Epithelial cell of prostate (primary cell): ENCODE results near the gene MAN1C1.
A peak's percentile ranks its signal among the peaks of the same experiment; 100 is the strongest.

ENCODE experiments used
- DNase-seq: peaks from one replicate; pipeline ENCODE4 v3.0.0-alpha.2; 2011; ENCODE audit warnings: low read depth, low spot score
- H3K27ac ChIP-seq: fragments of 450-650 bp; 2 replicates; pipeline ENCODE4 v1.5.1; 2017; ENCODE audit warnings: mild to moderate bottlenecking

The MAN1C1 gene

GRCh38 chr1:25820247-25821111 is 203.9 kb downstream of the MAN1C1 start:
- H3K27ac ChIP-seq: peak overlapping the region; percentile 90
- peak; percentile 43 for DNase-seq

GRCh38 chr1:25821112-25821476 is 204.5 kb downstream of the MAN1C1 start:
- peak overlapping the region; percentile 90 for H3K27ac ChIP-seq
- no peak for DNase-seq

- H3K27ac ChIP-seq: no peak overlapping the region
- no peak for DNase-seq
Observed at GRCh38 chr1:25821630-25822091, 205.1 kb downstream of the MAN1C1 start.

- H3K27ac ChIP-seq: no peak overlapping the region
- DNase-seq: no peak
Observed at GRCh38 chr1:25825605-25826004, 209.0 kb downstream of the MAN1C1 start.

- no peak overlapping the region for H3K27ac ChIP-seq
- DNase-seq: no peak
Observed at GRCh38 chr1:25826571-25826970, 210.0 kb downstream of the MAN1C1 start.

- no peak overlapping the region for H3K27ac ChIP-seq
- no peak for DNase-seq
Observed at GRCh38 chr1:25828491-25828890, 211.9 kb downstream of the MAN1C1 start.

GRCh38 chr1:25829046-25829445 is 212.5 kb downstream of the MAN1C1 start:
- no peak for DNase-seq

GRCh38 chr1:25831569-25832196 is 215.1 kb downstream of the MAN1C1 start:
- DNase-seq: no peak
- H3K27ac ChIP-seq: no peak overlapping the region

More at GRCh38 chr1:25829046-25829445, 212.5 kb downstream of the MAN1C1 start:
- no peak overlapping the region for H3K27ac ChIP-seq

GRCh38 chr1:25832336-25833037 is 215.9 kb downstream of the MAN1C1 start:
- DNase-seq: no peak
- no peak overlapping the region for H3K27ac ChIP-seq

- no peak overlapping the region for H3K27ac ChIP-seq
- no peak for DNase-seq
Observed at GRCh38 chr1:25833158-25833557, 216.6 kb downstream of the MAN1C1 start.
